HG03575 (cell line): ENCODE results near the gene LRMDA.

ENCODE experiments used
- ATAC-seq: cut with Tn5 transposase; IDR thresholded peaks from one replicate; pipeline ENCODE4 v1.9.1; 2021; ENCODE audit not compliant: unreplicated experiment, insufficient number of reproducible peaks, low FRiP score; ENCODE audit errors: extremely low read depth

LRMDA gene

GRCh38 chr10:76017026-76017732 is 585.8 kb downstream of the LRMDA start:
- no peak for ATAC-seq

- no peak for ATAC-seq
Measured at GRCh38 chr10:76017733-76018433, 586.5 kb downstream of the LRMDA start.

- no peak for ATAC-seq
Measured at GRCh38 chr10:76020630-76021029, 589.2 kb downstream of the LRMDA start.

- ATAC-seq: no peak
Measured at GRCh38 chr10:76021398-76021797, 590.0 kb downstream of the LRMDA start.

GRCh38 chr10:76022366-76022765 is 590.9 kb downstream of the LRMDA start:
- ATAC-seq: no peak

- ATAC-seq: no peak
Measured at GRCh38 chr10:76023007-76023406, 591.6 kb downstream of the LRMDA start.

GRCh38 chr10:76024460-76025123 is 593.2 kb downstream of the LRMDA start:
- no peak for ATAC-seq

GRCh38 chr10:76025124-76025477 is 593.7 kb downstream of the LRMDA start:
- no peak for ATAC-seq

GRCh38 chr10:76026176-76026771 is 594.9 kb downstream of the LRMDA start:
- no peak for ATAC-seq

GRCh38 chr10:76026905-76027304 is 595.5 kb downstream of the LRMDA start:
- no peak for ATAC-seq

- no peak for ATAC-seq
Measured at GRCh38 chr10:76029782-76030181, 598.4 kb downstream of the LRMDA start.

- ATAC-seq: no peak
Measured at GRCh38 chr10:76031099-76031498, 599.7 kb downstream of the LRMDA start.

- no peak for ATAC-seq
Measured at GRCh38 chr10:76031769-76032699, 600.6 kb downstream of the LRMDA start.

- ATAC-seq: no peak
Measured at GRCh38 chr10:76032700-76033039, 601.2 kb downstream of the LRMDA start.

GRCh38 chr10:76033457-76034196 is 602.2 kb downstream of the LRMDA start:
- no peak for ATAC-seq

GRCh38 chr10:76034353-76035205 is 603.2 kb downstream of the LRMDA start:
- ATAC-seq: no peak
